OCI-LY7 (cell line): ENCODE results near the gene OCRL. TPM values are rescaled to one million over a fixed set of nuclear protein-coding genes. Genes with fewer than 3 reads are reported as not detected.

Experiments
- BruUV-seq: library from RNA; stranded (reverse); fragments of 400-500 nt; replicated peaks from 2 replicates; lab custom pipeline; 2021; lab: Mats Ljungman, UMichigan
- CTCF ChIA-PET: fragments of 300-600 bp; sonication (Branson Sonifier 250); formaldehyde crosslinking; loops from one replicate; lab custom pipeline; 2022; ENCODE audit warnings: antibody characterized with exemption; ENCODE audit not compliant: unreplicated experiment; lab: Charles Lee
- POLR2A ChIA-PET: fragments of 300-600 bp; sonication (Branson Sonifier 250); formaldehyde crosslinking; loops from one replicate; lab custom pipeline; 2022; ENCODE audit warnings: antibody characterized with exemption; lab: Charles Lee
- DNase-seq: peaks from one replicate; pipeline ENCODE4 v3.0.0-alpha.2; 2015; ENCODE audit warnings: low spot score
- H2AFZ ChIP-seq: fragments of 200-600 bp; sonication (generic), shearing (Covaris generic); 2 replicates; pipeline ENCODE4 v1.6.1; 2014; ENCODE audit warnings: mild to moderate bottlenecking, antibody characterized with exemption, low read length, moderate library complexity
- H3K27ac ChIP-seq: fragments of 200-600 bp; sonication (generic); 2 replicates; pipeline ENCODE4 v1.5.1; 2014; ENCODE audit warnings: mixed run types, low read depth, mild to moderate bottlenecking, moderate library complexity, low read length, inconsistent platforms; ENCODE audit not compliant: poor library complexity, severe bottlenecking
- H3K36me3 ChIP-seq: fragments of 200-600 bp; sonication (generic); 2 replicates; pipeline ENCODE4 v1.6.1; 2014; ENCODE audit warnings: mild to moderate bottlenecking, antibody characterized with exemption, low read length, moderate library complexity, mixed read lengths; ENCODE audit not compliant: insufficient read depth
- H3K4me1 ChIP-seq: fragments of 200-600 bp; sonication (generic); 2 replicates; pipeline ENCODE4 v1.5.1; 2014; ENCODE audit warnings: mild to moderate bottlenecking, low read length; ENCODE audit not compliant: insufficient read depth, poor library complexity, severe bottlenecking
- H3K4me2 ChIP-seq: fragments of 200-600 bp; sonication (generic); 2 replicates; pipeline ENCODE4 v1.6.1; 2014; ENCODE audit warnings: mild to moderate bottlenecking, low read length
- H3K4me3 ChIP-seq: fragments of 200-600 bp; sonication (generic); 2 replicates; pipeline ENCODE4 v1.5.1; 2014; ENCODE audit warnings: mild to moderate bottlenecking, low read depth, low read length; ENCODE audit not compliant: poor library complexity, severe bottlenecking
- H3K79me2 ChIP-seq: fragments of 200-600 bp; sonication (generic); 2 replicates; pipeline ENCODE4 v1.6.1; 2016; ENCODE audit warnings: low read depth, mild to moderate bottlenecking, low read length, moderate library complexity, mixed read lengths; ENCODE audit not compliant: insufficient read depth
- H3K9me2 ChIP-seq: fragments of 200-600 bp; sonication (generic); 2 replicates; pipeline ENCODE4 v1.6.1; 2016; ENCODE audit warnings: mild to moderate bottlenecking, low read length, mixed read lengths; ENCODE audit not compliant: insufficient read depth
- H3K9me3 ChIP-seq: fragments of 200-600 bp; sonication (generic); 2 replicates; pipeline ENCODE4 v1.6.1; 2014; ENCODE audit warnings: mild to moderate bottlenecking, mixed run types, low read length, mixed read lengths
- H4K20me1 ChIP-seq: fragments of 200-600 bp; sonication (generic); 2 replicates; pipeline ENCODE4 v1.6.1; 2014; ENCODE audit warnings: mild to moderate bottlenecking, antibody characterized with exemption, low read length, moderate library complexity, mixed read lengths; ENCODE audit not compliant: insufficient read depth
- EZH2phosphoT487 ChIP-seq: fragments of 200-600 bp; sonication (generic); IDR thresholded peaks from 2 replicates; pipeline ENCODE4 v1.6.1; 2018; ENCODE audit warnings: low read depth, borderline replicate concordance, mild to moderate bottlenecking, mixed run types, antibody characterized with exemption, low read length, moderate library complexity, mixed read lengths
- intact Hi-C: fragments of 100-400 bp; cut with micrococcal nuclease; formaldehyde crosslinking; loops from one replicate; pipeline ENCODE4 v1.10.0; 2022; ENCODE audit not compliant: unreplicated experiment
- total RNA-seq, 2 experiments: library from RNA; depleted of rRNA in 1 of 2; stranded (reverse); fragments of >200 nt in 1 of 2; shearing (Covaris generic) in 1 of 2; gene quantifications; 2 replicates each; pipeline ENCODE4 v1.2.3, GENCODE V29; 2014 to 2022
- TF ChIP-seq, protein P1 (sequence below): fragments of 200-600 bp; sonication (generic); conservative IDR thresholded peaks from 2 replicates; pipeline ENCODE4 v1.5.1; 2014; ENCODE audit warnings: mild to moderate bottlenecking, antibody characterized with exemption, low read length, moderate library complexity, mixed read lengths

The OCRL gene
- total RNA-seq, 2 experiments from 2014 or later = 3.1 to 6.7 TPM

DNA sequence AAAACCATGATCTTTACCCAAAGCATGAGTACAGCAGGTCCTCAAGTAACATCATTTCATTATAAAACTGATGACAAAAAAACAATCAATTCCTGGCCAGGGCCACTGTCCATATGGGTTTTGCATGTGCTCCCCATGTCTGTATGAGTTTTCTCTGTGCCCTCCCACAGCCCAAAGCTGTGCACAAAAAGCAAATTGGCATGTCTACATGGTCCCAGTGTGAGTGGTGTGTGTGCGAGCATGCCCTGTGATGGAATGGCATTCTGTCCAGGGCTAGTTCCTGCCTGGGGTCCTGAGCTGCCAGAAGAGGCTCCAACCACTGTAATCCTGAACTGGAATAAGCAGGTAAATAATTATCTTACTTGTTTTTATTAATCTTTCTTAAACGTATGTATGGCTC is 45.2 kb upstream of the OCRL start:
- CTCF ChIA-PET = no interaction called here
- POLR2A ChIA-PET = no interaction called here
- Histone ChIP-seq H2AFZ (no peak overlapping the region), H4K20me1 (no peaks in the 10 kb centered on the region), H3K9me3 (no peaks in the 10 kb centered on the region), H3K4me3 (no peak overlapping the region), H3K27ac (no peak overlapping the region), H3K4me1 (no peaks in the 10 kb centered on the region), H3K36me3 (no peaks in the 10 kb centered on the region), H3K79me2 (no peaks in the 10 kb centered on the region), H3K9me2 (no peaks in the 10 kb centered on the region), H3K4me2 (no peak overlapping the region)
- intact Hi-C loops = no loop called here
- TF ChIP-seq, protein P1, sequence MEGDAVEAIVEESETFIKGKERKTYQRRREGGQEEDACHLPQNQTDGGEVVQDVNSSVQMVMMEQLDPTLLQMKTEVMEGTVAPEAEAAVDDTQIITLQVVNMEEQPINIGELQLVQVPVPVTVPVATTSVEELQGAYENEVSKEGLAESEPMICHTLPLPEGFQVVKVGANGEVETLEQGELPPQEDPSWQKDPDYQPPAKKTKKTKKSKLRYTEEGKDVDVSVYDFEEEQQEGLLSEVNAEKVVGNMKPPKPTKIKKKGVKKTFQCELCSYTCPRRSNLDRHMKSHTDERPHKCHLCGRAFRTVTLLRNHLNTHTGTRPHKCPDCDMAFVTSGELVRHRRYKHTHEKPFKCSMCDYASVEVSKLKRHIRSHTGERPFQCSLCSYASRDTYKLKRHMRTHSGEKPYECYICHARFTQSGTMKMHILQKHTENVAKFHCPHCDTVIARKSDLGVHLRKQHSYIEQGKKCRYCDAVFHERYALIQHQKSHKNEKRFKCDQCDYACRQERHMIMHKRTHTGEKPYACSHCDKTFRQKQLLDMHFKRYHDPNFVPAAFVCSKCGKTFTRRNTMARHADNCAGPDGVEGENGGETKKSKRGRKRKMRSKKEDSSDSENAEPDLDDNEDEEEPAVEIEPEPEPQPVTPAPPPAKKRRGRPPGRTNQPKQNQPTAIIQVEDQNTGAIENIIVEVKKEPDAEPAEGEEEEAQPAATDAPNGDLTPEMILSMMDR = no peak
- no peak for TF ChIP-seq EZH2phosphoT487
- DNase-seq = no peak
- no TSS peak for BruUV-seq

DNA sequence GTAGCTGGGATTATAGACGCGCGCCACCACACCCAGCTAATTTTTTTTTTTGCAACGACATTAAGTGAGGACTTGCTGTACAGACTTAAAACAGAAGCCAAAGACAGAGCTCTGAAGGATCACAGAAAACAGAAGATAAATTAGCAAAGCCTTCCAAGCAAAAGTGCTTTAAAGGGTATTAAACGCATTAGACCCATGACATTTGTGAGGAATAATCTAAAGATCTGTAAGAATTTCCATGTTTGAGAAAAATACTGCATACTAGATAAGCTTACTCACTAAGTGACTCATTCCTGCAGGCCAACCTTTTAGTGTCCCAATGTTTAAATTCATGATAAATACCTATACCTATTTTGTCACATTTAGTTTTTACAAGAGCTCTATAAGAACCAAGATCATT is 44.2 kb upstream of the OCRL start:
- CTCF ChIA-PET = no interaction called here
- Histone ChIP-seq H3K79me2 (no peaks in the 10 kb centered on the region), H3K4me1 (no peaks in the 10 kb centered on the region), H3K9me2 (no peaks in the 10 kb centered on the region), H3K27ac (no peak overlapping the region), H2AFZ (no peak overlapping the region), H4K20me1 (no peaks in the 10 kb centered on the region), H3K4me2 (no peak overlapping the region), H3K4me3 (no peak overlapping the region), H3K36me3 (no peaks in the 10 kb centered on the region), H3K9me3 (no peaks in the 10 kb centered on the region)
- intact Hi-C loops = no loop called here
- POLR2A ChIA-PET = interaction anchor here (1.2 kb wide), 1 partner anchor 12 kb away, joined by 3 read pairs; no protein-coding TSS in a partner anchor
- BruUV-seq = no TSS peak
- TF ChIP-seq EZH2phosphoT487 = no peak
- TF ChIP-seq, protein P1 = no peak
- no peak for DNase-seq

DNA sequence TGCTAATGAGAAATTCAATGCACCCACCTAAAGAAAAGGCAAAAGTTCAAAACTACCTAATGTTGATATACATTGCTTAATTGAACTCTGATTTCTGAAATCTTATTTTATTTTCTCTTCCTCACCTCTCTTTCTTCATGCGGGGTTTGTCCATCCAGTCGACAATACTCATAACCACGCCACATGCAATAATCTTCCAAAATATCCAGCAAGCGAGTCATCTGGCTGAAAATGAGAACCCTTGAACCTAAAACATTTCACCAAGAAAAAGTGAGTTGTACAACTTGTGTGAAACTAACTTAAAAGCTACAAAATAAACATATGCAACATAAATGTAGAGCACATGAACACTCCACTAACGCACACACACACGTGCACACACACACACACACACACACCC is 43.4 kb upstream of the OCRL start:
- POLR2A ChIA-PET = interaction anchor here (1.2 kb wide), 1 partner anchor 12 kb away, joined by 3 read pairs; no protein-coding TSS in a partner anchor
- no peaks in the 10 kb centered on the region for H3K9me2 ChIP-seq
- no peak overlapping the region for H3K27ac ChIP-seq
- intact Hi-C loops = no loop called here
- no peak overlapping the region for H3K4me3 ChIP-seq
- no peak overlapping the region for H2AFZ ChIP-seq
- H3K4me1 ChIP-seq = no peaks in the 10 kb centered on the region
- H3K9me3 ChIP-seq = no peaks in the 10 kb centered on the region
- no peak for TF ChIP-seq EZH2phosphoT487
- TF ChIP-seq, protein P1 = no peak
- H3K79me2 ChIP-seq = no peaks in the 10 kb centered on the region
- no peak for DNase-seq
- H4K20me1 ChIP-seq = no peaks in the 10 kb centered on the region
- H3K4me2 ChIP-seq = no peak overlapping the region
- CTCF ChIA-PET = no interaction called here
- H3K36me3 ChIP-seq = no peaks in the 10 kb centered on the region
- BruUV-seq = no TSS peak
